GM19372 (cell line): ENCODE results near the gene CLEC18A.
"Not testable (repeated sequence)": the region's sequence is repeated elsewhere in the genome, so short reads cannot be mapped to it uniquely, and the experiment has no call there.

Experiments used
- ATAC-seq: cut with Tn5 transposase; IDR thresholded peaks from one replicate; pipeline ENCODE4 v1.9.1; 2021; ENCODE audit warnings: mild to moderate bottlenecking, low read depth, moderate library complexity; ENCODE audit not compliant: unreplicated experiment

The CLEC18A gene

DNA sequence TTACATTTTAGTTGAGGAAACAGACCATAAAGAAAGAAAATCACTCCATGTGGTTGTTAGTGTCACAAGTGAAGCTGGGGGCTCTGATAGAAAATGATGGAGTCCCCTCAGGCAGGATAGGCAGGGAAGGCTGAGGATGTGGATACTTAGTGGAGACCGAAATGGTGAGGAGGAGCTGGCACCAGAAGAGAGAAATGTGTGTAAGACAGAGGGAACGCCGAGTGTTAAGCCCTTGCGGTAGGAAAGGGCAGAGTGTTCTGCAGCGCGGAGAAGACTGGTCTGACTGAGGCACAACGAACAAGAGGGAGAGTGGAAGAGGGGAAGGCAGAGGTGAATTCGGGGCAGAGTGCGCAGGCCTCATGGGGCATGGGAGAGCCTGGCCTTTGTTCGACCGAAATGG lies 61.2 kb downstream of the CLEC18A start:
- not testable (repeated sequence) for ATAC-seq

DNA sequence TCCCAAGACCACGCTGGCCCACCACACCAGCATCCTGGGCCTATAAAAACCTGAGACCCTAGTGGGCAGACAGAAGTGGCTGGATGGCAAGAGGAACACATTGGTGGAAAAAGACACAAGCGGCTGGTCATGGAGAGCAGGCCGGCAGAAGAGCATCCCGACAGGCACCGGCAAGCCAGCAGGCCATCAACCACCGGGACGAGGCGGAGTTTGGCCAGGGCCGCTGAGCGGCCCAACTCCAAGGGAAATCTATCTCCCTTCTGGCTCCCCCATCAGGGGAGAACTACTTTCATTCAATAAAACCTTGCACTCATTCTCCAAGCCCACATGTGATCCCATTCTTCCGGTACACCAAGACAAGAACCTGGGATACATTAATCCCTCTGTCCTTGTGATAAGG lies 61.8 kb downstream of the CLEC18A start:
- ATAC-seq, result not testable (repeated sequence)
